ENCODE results near the gene STS.
A peak's percentile ranks its signal among the peaks of the same experiment; 100 is the strongest.
"Not testable (repeated sequence)": the region's sequence is repeated elsewhere in the genome, so short reads cannot be mapped to it uniquely, and the experiment has no call there.

The STS gene

GRCh38 chrX:7143941-7144525 is 3.5 kb upstream of the STS start:
- DNase-seq: no peak

- DNase-seq: peak; percentile 13
Measured at GRCh38 chrX:7145454-7145853, 2.1 kb upstream of the STS start.

- DNase-seq: no peak
Measured at GRCh38 chrX:7146020-7146702, 1.4 kb upstream of the STS start.

GRCh38 chrX:7146703-7147412 is 654 bp upstream of the STS start:
- no peak for DNase-seq

GRCh38 chrX:7147978-7148854 is 704 bp downstream of the STS start, which contains the start of gene PUDP:
Gene PUDP, minus strand, starts transcription at chrX:7148153. Its CDS starts 40 bp downstream, at chrX:7148113.
- DNase-seq: no peak

GRCh38 chrX:7149411-7149810 is 1.9 kb downstream of the STS start:
- no peak for DNase-seq

GRCh38 chrX:7153231-7153630 is 5.7 kb downstream of the STS start:
- no peak for DNase-seq

GRCh38 chrX:7154041-7154597 is 6.6 kb downstream of the STS start:
- no peak for DNase-seq

- no peak for DNase-seq
Measured at GRCh38 chrX:7155163-7155562, 7.7 kb downstream of the STS start.

- DNase-seq: no peak
Measured at GRCh38 chrX:7156879-7157278, 9.4 kb downstream of the STS start.

GRCh38 chrX:7158468-7158990 is 11.0 kb downstream of the STS start:
- no peak for DNase-seq

GRCh38 chrX:7159149-7159861 is 11.8 kb downstream of the STS start:
- DNase-seq: no peak

- no peak for DNase-seq
Measured at GRCh38 chrX:7163146-7163677, 15.7 kb downstream of the STS start.

- peak; percentile 27 for DNase-seq
Measured at GRCh38 chrX:7164174-7164573, 16.7 kb downstream of the STS start.

GRCh38 chrX:7168371-7168770 is 20.9 kb downstream of the STS start:
- DNase-seq: no peak

- DNase-seq: no peak
Measured at GRCh38 chrX:7169627-7170026, 22.1 kb downstream of the STS start.

- DNase-seq: no peak
Measured at GRCh38 chrX:7170898-7171297, 23.4 kb downstream of the STS start.

GRCh38 chrX:7178859-7179258 is 31.3 kb downstream of the STS start:
- not testable (repeated sequence) for DNase-seq

GRCh38 chrX:7179446-7179845 is 31.9 kb downstream of the STS start:
- DNase-seq: no peak

- DNase-seq: no peak
Measured at GRCh38 chrX:7184816-7185215, 37.3 kb downstream of the STS start.

- DNase-seq: no peak
Measured at GRCh38 chrX:7188672-7189071, 41.2 kb downstream of the STS start.

- no peak for DNase-seq
Measured at GRCh38 chrX:7190157-7190556, 42.6 kb downstream of the STS start.
